Sigmoid colon (tissue), 7 donors: ENCODE data around the gene FAM50A. TPM values are rescaled to one million over a fixed set of nuclear protein-coding genes. Genes with fewer than 3 reads are reported as not detected.

ENCODE experiments used
- DNase-seq: peaks from one replicate; pipeline ENCODE4 v3.0.0-alpha.2; 2019
- H3K27ac ChIP-seq, 4 donors: fragments of 200-600 bp; sonication (generic); one replicate each; pipeline ENCODE4 v1.5.1; 2016 to 2019; ENCODE audit warnings: mild to moderate bottlenecking in 1 of 4
- H3K27me3 ChIP-seq, 3 donors: fragments of 200-600 bp; sonication (generic); one replicate each; pipeline ENCODE4 v1.5.1; 2019; ENCODE audit warnings: mild to moderate bottlenecking in 1 of 3
- H3K36me3 ChIP-seq, 4 donors: fragments of 200-600 bp; sonication (generic); one replicate each; pipeline ENCODE4 v1.5.1; 2016 to 2019
- H3K4me1 ChIP-seq, 4 donors: fragments of 200-600 bp; sonication (generic); one replicate each; pipeline ENCODE4 v1.5.1; 2017 to 2019
- H3K4me3 ChIP-seq, 4 donors: fragments of 200-600 bp; sonication (generic); one replicate each; pipeline ENCODE4 v1.5.1; 2017 to 2019; ENCODE audit warnings: mild to moderate bottlenecking in 2 of 4, moderate library complexity in 1 of 4
- H3K9me3 ChIP-seq, 4 donors: fragments of 200-600 bp in 3 of 4; sonication (generic) in 3 of 4; one replicate each; pipeline versions ENCODE4 v1.5.1 to v1.6.1; 2013 to 2019
- EP300 ChIP-seq, 4 donors: sonication (generic); formaldehyde crosslinking; IDR thresholded peaks; one replicate each; pipeline ENCODE4 v1.6.1; 2017; ENCODE audit warnings: antibody characterized with exemption in 4 of 4
- POLR2A ChIP-seq, 2 donors: fragments of 450-650 bp; IDR thresholded peaks; one replicate each; pipeline ENCODE4 v1.6.1; 2016; ENCODE audit warnings: antibody characterized with exemption in 2 of 2, mild to moderate bottlenecking in 2 of 2, moderate library complexity in 2 of 2
- POLR2AphosphoS5 ChIP-seq, 4 donors: sonication (generic); formaldehyde crosslinking; IDR thresholded peaks; one replicate each; pipeline ENCODE4 v1.6.1; 2017; ENCODE audit warnings: antibody characterized with exemption in 4 of 4
- WGBS, 2 donors: extraction: QIAGEN DNeasy Blood & Tissue Kit; methylation state at CpG; one replicate each; pipeline ENCODE4 v1.1.7; 2013; 5-methylcytosine and 5-hydroxymethylcytosine counted together
- intact Hi-C: fragments of 100-400 bp; cut with DNase I; formaldehyde crosslinking; loops from one replicate; pipeline ENCODE4 v1.15.1; 2023
- polyA plus RNA-seq, 3 donors: library from polyadenylated mRNA; stranded (reverse); fragments of 200-250 nt; gene quantifications; one replicate each; pipeline ENCODE4 v1.2.3, GENCODE V29; 2013
- total RNA-seq, 4 donors: library from RNA; depleted of rRNA; stranded (reverse); fragments of >200 nt; gene quantifications; one replicate each; pipeline ENCODE4 v1.1.0, GENCODE V29; 2016
- TF ChIP-seq, protein P1 (sequence below), 4 experiments: fragments of 450-650 bp in 3 of 4; fragments of 200-600 bp in 1 of 4; IDR thresholded peaks; one replicate each; pipeline ENCODE4 v1.5.1; 2016 to 2019; ENCODE audit warnings: antibody characterized with exemption in 4 of 4, mild to moderate bottlenecking in 3 of 4, moderate library complexity in 2 of 4
- donor health status: healthy with polysubstance abuse.
- donor health status: Bipolar disorder and iron deficiency.
- donor health status: healthy.

The FAM50A gene
- total and polyA plus RNA-seq, 7 donors, result 40.5 to 85.1 (median 61.9) TPM

DNA sequence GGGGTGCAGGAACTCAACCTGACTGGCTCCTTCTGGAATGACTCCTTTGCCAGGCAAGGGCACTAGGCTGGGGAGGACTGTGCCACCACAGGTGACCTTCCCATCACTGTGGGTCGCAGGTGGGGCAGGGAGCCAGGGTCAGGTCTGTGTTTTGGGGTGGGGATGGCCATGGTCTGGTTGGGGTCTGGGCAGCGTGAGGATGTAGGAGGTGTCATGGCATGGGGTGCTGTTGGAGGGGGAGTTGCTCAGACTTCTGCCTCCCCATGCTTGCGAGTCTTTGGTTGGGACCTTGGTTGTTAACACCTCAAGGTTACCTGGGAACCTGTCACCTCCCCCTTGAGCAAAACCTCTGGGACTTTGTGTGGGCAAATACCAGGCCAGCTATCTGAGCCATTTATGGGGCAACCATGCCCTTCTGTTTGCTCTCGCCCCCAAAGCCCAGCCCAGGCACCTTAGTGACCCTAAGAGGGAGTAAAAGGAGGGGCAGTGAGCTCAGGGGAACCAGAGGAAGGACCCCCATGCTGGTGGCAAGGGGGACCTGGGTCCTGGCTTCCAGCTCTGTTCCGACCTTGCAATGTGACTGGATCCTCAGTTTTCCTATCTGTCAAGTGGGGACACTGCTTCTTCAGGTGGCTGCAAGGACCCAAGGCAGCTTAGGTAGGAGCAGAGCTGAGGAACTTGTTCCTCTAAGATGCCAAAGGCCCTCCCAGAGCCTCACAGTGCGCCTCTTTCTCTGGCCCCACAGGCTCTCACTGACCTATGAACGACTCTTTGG is 9.4 kb upstream of the FAM50A start:
- Histone ChIP-seq H3K4me3 (no peak overlapping the region), H3K36me3 (peaks cover 0 to 40% (median 0%) of the 10 kb centered on the region in 4 donors), H3K27me3 (no peaks in the 10 kb centered on the region), H3K9me3 (no peaks in the 10 kb centered on the region), H3K27ac (no peak overlapping the region), H3K4me1 (peaks cover 0 to 38% (median 22%) of the 10 kb centered on the region in 4 donors)
- TF ChIP-seq EP300 (IDR thresholded peaks at IDR 0.05) (no peak), POLR2A (IDR thresholded peaks at IDR 0.05) (no peak), POLR2AphosphoS5 (IDR thresholded peaks at IDR 0.05) (no peak)
- TF ChIP-seq, protein P1, sequence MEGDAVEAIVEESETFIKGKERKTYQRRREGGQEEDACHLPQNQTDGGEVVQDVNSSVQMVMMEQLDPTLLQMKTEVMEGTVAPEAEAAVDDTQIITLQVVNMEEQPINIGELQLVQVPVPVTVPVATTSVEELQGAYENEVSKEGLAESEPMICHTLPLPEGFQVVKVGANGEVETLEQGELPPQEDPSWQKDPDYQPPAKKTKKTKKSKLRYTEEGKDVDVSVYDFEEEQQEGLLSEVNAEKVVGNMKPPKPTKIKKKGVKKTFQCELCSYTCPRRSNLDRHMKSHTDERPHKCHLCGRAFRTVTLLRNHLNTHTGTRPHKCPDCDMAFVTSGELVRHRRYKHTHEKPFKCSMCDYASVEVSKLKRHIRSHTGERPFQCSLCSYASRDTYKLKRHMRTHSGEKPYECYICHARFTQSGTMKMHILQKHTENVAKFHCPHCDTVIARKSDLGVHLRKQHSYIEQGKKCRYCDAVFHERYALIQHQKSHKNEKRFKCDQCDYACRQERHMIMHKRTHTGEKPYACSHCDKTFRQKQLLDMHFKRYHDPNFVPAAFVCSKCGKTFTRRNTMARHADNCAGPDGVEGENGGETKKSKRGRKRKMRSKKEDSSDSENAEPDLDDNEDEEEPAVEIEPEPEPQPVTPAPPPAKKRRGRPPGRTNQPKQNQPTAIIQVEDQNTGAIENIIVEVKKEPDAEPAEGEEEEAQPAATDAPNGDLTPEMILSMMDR (IDR thresholded peaks at IDR 0.05), result no peak
- WGBS, 2 donors, result 93 to 94% methylated on average over 7 of the region's 7 CpGs
- intact Hi-C loops, result loop anchor here (5.0 kb wide), 1 partner anchor 53 kb away; the partner anchor contains the start of gene UBL4A
- no peak for DNase-seq

GRCh38 chrX:154435171-154435733 is 8.7 kb upstream of the FAM50A start:
- H3K27ac ChIP-seq, result no peak overlapping the region
- TF ChIP-seq EP300 (IDR thresholded peaks at IDR 0.05) (no peak), POLR2AphosphoS5 (IDR thresholded peaks at IDR 0.05) (no peak), POLR2A (IDR thresholded peaks at IDR 0.05) (no peak)
- TF ChIP-seq, protein P1 (IDR thresholded peaks at IDR 0.05), result no peak
- DNase-seq, result no peak

DNA sequence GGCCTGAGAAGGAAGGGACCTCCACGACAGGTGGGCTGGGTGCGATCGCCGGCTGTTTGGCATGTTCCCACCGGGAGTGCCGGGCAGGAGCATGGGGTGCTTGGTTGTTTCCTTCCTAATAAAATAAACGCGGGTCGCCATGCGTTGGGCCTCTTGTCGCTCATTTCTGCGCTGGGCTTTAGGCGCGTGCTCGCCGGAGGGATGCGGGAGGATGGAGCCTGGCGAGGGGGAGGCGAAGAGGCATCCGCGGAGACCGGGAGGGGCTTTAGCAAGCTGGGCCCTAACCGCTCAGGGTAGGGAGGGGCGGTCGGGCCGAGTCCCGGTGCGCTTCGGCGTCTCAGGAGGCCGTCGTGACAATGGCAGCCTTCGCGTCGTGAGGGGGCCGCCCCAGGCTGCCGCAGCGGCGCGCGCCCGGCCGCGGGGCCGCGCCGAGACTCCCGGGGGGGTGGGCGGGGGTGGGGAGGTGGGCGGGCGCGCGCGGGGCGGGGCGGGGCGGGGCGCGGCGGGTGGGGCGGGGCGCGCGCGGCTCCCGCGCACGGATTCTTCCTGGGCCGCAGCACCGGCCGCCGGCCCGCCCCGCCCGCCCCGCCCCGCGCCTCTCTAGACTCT is 7.5 kb upstream of the FAM50A start:
- 4 to 9% methylated on average over 55 to 64 of the region's 78 CpGs for WGBS, 2 donors
- Histone ChIP-seq H3K4me3 (peak overlapping the region; percentile 5 to 76 (median 70)), H3K9me3 (no peaks in the 10 kb centered on the region), H3K36me3 (peaks cover 0 to 54% (median 11%) of the 10 kb centered on the region in 4 donors), H3K27ac (peak overlapping the region; percentile 85 to 93 (median 88)), H3K27me3 (no peaks in the 10 kb centered on the region), H3K4me1 (peaks cover 0 to 26% (median 13%) of the 10 kb centered on the region in 4 donors)
- TF ChIP-seq EP300 (IDR thresholded peaks at IDR 0.05) (no peak), POLR2AphosphoS5 (IDR thresholded peaks at IDR 0.05) (no peak), POLR2A (IDR thresholded peaks at IDR 0.05) (no peak)
- TF ChIP-seq, protein P1 (IDR thresholded peaks at IDR 0.05), result no peak
- DNase-seq, result peak; percentile 74
- intact Hi-C loops, result loop anchor here (5.0 kb wide), 1 partner anchor 51 kb away; the partner anchor contains the start of gene UBL4A

More at GRCh38 chrX:154435171-154435733, 8.7 kb upstream of the FAM50A start:
- H3K4me1 ChIP-seq, result peaks cover 0 to 32% (median 17%) of the 10 kb centered on the region in 4 donors
- H3K9me3 ChIP-seq, result no peaks in the 10 kb centered on the region
- no peaks in the 10 kb centered on the region for H3K27me3 ChIP-seq
- H3K36me3 ChIP-seq, result peaks cover 0 to 44% (median 2%) of the 10 kb centered on the region in 4 donors
- intact Hi-C loops, result loop anchor here (5.0 kb wide), 1 partner anchor 52 kb away; the partner anchor contains the start of gene UBL4A
- 95 to 96% methylated on average over 19 of the region's 19 CpGs for WGBS, 2 donors
- H3K4me3 ChIP-seq, result no peak overlapping the region

GRCh38 chrX:154436983-154437752 is 6.8 kb upstream of the FAM50A start, which contains the start of gene GDI1:
Gene GDI1, plus strand, starts transcription at chrX:154437154. Its CDS starts 101 bp downstream, at chrX:154437255.
- TF ChIP-seq POLR2AphosphoS5 (IDR thresholded peaks at IDR 0.05) (peak; percentile 66 to 90 (median 84)), EP300 (IDR thresholded peaks at IDR 0.05) (no peak), POLR2A (IDR thresholded peaks at IDR 0.05) (peak; percentile 30 to 35)
- TF ChIP-seq, protein P1 (IDR thresholded peaks at IDR 0.05), result no peak
- H3K4me1 ChIP-seq, result peaks cover 0 to 26% (median 13%) of the 10 kb centered on the region in 4 donors
- no peaks in the 10 kb centered on the region for H3K9me3 ChIP-seq
- no peaks in the 10 kb centered on the region for H3K27me3 ChIP-seq
- peak within 1 kb of the TSS; percentile 48 to 76 (median 70) for H3K4me3 ChIP-seq
- intact Hi-C loops, result loop anchor here (5.0 kb wide), 1 partner anchor 50 kb away; the partner anchor contains the start of gene UBL4A
- H3K27ac ChIP-seq, result peak within 1 kb of the TSS; percentile 85 to 93 (median 88)
- peaks cover 0 to 55% (median 14%) of the 10 kb centered on the region in 4 donors for H3K36me3 ChIP-seq
- DNase-seq, result peak; percentile 82
- WGBS, 2 donors, result 0 to 1% methylated on average over 93 of the region's 93 CpGs
